Neural progenitor cell (in vitro differentiated cells): Measurements from ENCODE around the gene HNRNPAB.

ENCODE experiments used
- EZH2 ChIP-seq: fragments of 200-600 bp; sonication (generic); IDR thresholded peaks from 2 replicates; pipeline ENCODE4 v1.6.1; 2017; ENCODE audit warnings: antibody characterized with exemption, mild to moderate bottlenecking, moderate library complexity
- EZH2phosphoT487 ChIP-seq: fragments of 200-600 bp; sonication (generic); IDR thresholded peaks from 2 replicates; pipeline ENCODE4 v1.6.1; 2017; ENCODE audit warnings: antibody characterized with exemption
- TF ChIP-seq, protein P1 (sequence below): fragments of 200-600 bp; sonication (generic); IDR thresholded peaks from 2 replicates; pipeline ENCODE4 v1.5.1; 2017; ENCODE audit warnings: antibody characterized with exemption, mild to moderate bottlenecking

- TF ChIP-seq, protein P1, sequence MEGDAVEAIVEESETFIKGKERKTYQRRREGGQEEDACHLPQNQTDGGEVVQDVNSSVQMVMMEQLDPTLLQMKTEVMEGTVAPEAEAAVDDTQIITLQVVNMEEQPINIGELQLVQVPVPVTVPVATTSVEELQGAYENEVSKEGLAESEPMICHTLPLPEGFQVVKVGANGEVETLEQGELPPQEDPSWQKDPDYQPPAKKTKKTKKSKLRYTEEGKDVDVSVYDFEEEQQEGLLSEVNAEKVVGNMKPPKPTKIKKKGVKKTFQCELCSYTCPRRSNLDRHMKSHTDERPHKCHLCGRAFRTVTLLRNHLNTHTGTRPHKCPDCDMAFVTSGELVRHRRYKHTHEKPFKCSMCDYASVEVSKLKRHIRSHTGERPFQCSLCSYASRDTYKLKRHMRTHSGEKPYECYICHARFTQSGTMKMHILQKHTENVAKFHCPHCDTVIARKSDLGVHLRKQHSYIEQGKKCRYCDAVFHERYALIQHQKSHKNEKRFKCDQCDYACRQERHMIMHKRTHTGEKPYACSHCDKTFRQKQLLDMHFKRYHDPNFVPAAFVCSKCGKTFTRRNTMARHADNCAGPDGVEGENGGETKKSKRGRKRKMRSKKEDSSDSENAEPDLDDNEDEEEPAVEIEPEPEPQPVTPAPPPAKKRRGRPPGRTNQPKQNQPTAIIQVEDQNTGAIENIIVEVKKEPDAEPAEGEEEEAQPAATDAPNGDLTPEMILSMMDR, result no peak
- TF ChIP-seq EZH2 (no peak), EZH2phosphoT487 (no peak)
Observed at GRCh38 chr5:178237431-178238312, 33.3 kb downstream of the HNRNPAB start.
